Measurements from ENCODE around the gene FDX1.
"Not testable (repeated sequence)": the region's sequence is repeated elsewhere in the genome, so short reads cannot be mapped to it uniquely, and the experiment has no call there.

FDX1 gene

DNA sequence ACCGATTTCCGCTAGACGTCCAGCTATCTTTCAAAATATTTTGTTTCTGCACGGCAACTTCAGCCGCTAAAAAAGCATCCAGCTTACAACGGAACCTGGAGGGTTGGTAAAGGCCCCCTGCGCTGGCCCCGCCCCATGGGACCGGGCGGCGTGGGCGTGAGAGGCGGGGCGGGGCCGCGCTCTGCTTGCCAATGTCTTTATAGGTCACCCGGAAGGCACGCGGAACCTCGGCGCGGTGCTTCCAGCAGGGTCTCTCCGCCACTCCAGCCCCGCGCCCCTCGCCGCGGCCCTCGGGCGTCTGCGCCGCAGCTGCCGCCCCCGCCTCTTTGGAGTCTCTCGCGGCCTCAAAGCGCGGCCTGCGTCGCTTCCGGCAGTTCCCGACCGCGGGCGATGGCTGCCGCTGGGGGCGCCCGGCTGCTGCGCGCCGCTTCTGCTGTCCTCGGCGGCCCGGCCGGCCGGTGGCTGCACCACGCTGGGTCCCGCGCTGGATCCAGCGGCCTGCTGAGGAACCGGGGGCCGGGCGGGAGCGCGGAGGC, at the start of gene FDX1:
TSS of gene FDX1 (plus strand) at position 218 of the 536 bp plus-strand sequence. CDS start at position 391, 173 bp downstream.
- DNase-seq (ENCODE audit: low read depth, low spot score) = peak; percentile 70

GRCh38 chr11:110380836-110381622, 48.7 kb upstream of the FDX1 start:
- no peak for DNase-seq (ENCODE audit: low read depth, low spot score)

DNA sequence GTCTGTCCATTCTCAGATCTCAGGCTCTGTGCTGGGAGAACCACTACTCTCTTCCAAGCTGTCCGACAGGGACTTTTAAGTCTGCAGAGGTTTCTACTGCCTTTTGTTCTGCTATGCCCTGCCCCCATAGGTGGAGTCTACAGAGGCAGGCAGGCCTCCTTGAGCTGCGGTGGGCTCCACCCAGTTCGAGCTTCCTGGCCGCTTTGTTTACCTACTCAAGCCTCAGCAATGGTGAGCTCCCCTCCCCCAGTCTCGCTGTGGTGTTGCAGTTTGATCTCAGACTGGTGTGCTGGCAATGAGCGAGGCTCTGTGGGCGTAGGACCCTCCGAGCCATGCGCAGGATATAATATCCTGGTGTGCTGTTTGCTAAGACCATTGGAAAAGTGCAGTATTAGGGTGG, 41.5 kb upstream of the FDX1 start:
- DNase-seq (ENCODE audit: low read depth, low spot score) = not testable (repeated sequence)

- no peak for DNase-seq (ENCODE audit: low read depth, low spot score)
These were observed 39.8 kb upstream of the FDX1 start for GRCh38 chr11:110389965-110390364.

GRCh38 chr11:110392056-110392455, 37.7 kb upstream of the FDX1 start:
- no peak for DNase-seq (ENCODE audit: low read depth, low spot score)

DNA sequence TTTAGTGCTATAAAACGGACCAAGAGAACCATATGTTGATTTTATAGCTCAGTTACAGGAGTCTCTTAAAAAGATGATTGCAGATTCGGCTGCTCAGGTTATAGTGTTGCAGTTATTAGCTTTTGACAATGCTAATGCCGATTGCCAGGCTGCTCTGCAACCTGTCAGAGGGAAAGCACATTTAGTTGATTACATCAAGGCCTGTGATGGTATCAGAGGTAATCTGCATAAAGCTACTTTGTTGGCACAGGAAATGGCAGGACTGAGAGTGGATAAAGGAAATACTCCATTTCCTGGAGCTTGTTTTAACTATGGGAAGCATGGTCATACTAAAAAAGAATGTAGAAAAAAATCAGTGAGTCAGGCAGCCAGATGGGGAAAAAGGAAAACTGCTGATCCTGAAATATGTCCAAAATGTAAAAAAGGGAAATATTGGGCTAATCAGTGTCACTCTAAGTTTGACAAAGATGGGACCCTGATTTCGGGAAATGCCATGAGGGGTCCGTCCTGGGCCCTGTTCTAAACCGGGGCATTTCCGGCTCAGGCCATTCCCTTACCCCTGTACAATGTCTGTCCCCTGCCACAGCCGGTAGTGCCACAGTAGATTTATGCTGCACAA, 32.0 kb upstream of the FDX1 start:
- not testable (repeated sequence) for DNase-seq (ENCODE audit: low read depth, low spot score)

DNA sequence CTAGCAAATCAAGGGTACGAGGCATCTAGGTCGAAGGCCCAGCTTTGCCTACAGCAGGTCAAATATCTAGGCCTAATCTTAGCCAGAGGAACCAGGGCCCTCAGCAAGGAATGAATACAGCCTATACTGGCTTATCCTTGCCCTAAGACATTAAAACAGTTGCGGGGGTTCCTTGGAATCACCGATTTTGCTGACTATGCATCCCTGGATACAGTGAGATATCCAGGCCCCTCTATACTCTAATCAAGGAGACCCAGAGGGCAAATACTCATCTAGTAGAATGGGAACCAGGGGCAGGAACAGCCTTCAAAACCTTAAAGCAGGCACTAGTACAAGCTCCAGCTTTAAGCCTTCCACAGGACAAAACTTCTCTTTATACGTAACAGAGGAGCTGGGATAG, 26.2 kb upstream of the FDX1 start:
- not testable (repeated sequence) for DNase-seq (ENCODE audit: low read depth, low spot score)

GRCh38 chr11:110405636-110406035, 24.1 kb upstream of the FDX1 start:
- not testable (repeated sequence) for DNase-seq (ENCODE audit: low read depth, low spot score)

- DNase-seq (ENCODE audit: low read depth, low spot score) = no peak
These were observed 22.4 kb upstream of the FDX1 start for GRCh38 chr11:110407315-110407714.

DNA sequence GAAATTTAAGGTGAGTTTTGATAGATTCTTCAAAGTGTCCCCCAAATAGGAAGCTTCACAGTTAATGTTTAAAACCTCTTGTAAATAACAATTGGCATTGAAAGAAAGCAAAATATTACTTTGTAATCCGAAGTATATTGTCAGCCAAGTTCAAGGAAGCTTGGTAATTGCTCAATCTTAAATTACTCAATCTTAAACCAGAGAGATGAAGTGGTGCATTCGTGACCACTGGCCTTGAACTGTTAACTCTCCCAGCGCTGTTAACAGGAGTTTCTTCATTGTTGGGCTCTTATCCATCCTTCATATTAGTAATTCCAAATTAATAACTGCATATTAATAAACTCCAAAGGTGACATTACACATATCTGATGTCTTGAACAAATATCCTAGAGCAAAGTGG, 20.6 kb upstream of the FDX1 start:
- DNase-seq (ENCODE audit: low read depth, low spot score) = no peak

DNA sequence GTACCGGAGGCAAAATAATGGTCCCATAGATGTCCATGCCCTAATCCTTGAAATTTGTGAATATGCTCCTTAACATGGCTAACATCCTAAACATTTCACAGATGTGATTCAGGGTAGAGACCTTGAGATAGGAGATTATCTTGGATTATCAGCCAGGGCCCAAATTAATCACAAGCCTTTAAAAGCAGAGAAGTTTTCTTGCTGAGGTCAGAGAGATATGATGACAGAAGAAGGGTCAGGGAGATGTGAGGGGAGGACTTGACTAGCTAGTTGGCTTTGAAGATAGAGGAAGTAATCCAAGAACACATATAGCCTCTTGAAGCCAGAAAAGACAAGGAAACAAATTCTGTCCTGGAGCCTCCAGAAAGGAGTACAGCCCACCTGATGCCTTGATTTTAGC, 19.1 kb upstream of the FDX1 start:
- no peak for DNase-seq (ENCODE audit: low read depth, low spot score)

GRCh38 chr11:110415081-110415480, 14.7 kb upstream of the FDX1 start:
- no peak for DNase-seq (ENCODE audit: low read depth, low spot score)

GRCh38 chr11:110421658-110422057, 8.1 kb upstream of the FDX1 start:
- DNase-seq (ENCODE audit: low read depth, low spot score) = not testable (repeated sequence)

- DNase-seq (ENCODE audit: low read depth, low spot score) = no peak
These were observed 7.3 kb upstream of the FDX1 start for GRCh38 chr11:110422306-110422905.

DNA sequence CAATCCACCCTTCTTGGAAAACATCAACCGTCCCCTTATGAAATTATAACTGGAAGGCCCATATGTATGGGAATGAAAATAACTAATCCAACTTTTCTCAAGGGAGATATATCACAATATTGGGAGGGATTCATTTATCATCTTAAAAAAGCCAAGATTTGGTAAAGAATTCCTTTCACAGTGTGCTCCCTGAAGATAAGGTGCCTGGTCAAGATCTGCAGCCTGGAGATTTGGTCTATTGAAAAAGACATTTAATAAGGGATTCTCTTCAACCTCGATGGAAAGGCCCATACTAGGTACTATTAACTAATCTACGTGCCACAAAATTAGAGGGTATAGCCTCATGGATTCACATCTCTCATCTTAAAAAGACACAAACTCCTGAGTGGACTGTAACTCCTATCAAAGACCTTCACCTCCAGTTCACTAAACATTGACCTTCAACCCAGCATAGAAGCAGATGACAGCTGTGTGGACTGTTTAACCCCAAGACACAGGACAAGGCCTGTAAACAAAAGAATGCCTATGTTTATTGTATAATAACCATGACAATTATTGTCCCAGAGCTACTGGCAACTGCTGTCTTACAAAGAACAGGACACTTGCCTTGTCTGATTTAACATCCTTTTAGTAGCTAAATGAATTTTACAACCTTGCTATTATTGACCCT, 4.8 kb upstream of the FDX1 start:
- no peak for DNase-seq (ENCODE audit: low read depth, low spot score)

- DNase-seq (ENCODE audit: low read depth, low spot score) = no peak
These were observed 3.8 kb upstream of the FDX1 start for GRCh38 chr11:110425751-110426545.

- no peak for DNase-seq (ENCODE audit: low read depth, low spot score)
These were observed 1.7 kb upstream of the FDX1 start for GRCh38 chr11:110428040-110428439.

DNA sequence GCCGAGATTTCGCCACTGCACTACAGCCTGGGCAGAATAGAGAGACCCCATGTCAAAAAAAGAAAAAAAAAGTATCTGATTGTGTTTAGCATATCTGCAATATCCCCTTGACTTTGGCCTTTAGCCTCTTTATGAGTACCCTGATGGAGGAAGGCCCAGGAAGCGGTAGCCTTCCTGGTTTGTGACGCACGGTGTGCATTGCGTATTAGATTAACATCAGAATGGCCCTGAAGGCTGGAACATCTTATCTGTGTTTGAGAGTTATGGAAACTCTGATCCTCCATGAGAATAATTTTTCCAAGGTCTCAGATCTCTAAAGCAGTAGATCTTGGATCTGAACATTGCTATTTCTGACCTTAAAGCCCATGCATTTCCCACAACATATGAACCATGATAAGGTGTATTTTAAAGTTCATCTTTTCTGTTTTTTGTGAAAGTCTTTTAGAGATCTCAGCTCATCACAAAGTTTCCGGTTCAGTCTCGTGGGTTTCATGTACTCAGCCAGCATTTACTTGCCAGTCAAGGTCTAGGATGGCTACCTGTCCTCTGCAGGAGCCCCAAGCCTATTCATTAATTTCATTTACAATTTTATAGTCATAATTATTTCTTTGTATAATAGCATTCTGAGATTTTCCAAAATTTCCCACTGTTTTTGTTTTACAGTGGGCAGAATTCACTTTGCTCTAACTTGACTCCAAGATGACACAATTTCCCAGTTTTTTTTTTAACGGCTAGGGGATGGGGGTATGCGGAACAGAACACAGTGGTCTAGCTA, 605 bp upstream of the FDX1 start:
- DNase-seq (ENCODE audit: low read depth, low spot score) = no peak

DNA sequence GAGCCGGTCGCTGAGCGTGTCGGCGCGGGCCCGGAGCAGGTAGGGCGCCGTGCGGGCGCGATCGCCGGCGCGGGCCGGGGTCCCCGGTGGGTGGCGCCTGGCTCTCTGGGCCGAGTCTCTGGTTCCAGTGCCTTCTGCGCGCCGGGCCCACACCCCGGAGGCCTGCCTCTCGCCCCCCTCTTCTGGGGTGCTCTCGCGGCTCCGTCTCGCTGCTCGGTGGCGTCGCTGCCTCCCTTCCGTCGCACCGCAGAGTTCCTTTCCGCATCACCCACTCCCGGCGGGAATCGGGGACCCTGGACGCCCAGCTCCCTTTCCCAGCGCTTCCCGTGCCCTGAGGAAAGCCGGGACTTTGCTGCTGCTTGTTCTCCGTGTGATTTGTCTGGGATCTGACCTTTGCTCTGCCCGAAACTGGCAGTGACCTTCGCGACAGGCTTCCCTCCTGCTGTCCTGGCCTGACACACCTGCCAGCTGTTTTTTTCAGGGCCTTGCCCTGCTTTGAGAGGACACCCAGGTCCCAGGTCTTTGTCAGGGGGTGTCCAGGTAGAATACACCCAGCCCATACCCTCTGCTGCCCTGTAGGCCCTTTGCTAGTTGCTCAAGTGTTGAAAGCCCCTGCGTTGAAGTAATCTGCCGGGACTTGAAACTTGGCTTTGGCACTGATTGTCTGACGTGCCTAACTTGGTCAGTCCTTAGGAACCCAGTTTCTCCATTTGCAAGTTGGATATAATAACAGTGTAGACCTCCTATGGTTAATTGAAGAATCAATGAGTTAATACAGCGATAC, 711 bp downstream of the FDX1 start:
- no peak for DNase-seq (ENCODE audit: low read depth, low spot score)
